Breast epithelium (tissue), 4 donors: ENCODE results near the gene PRR22. TPM values are rescaled to one million over a fixed set of nuclear protein-coding genes. Genes with fewer than 3 reads are reported as not detected.

ENCODE experiments used
- DNase-seq, 2 donors: peaks; one replicate each; pipeline ENCODE4 v3.0.0-alpha.2; 2019; ENCODE audit warnings: low spot score in 2 of 2
- H3K27ac ChIP-seq, 2 donors: fragments of 200-600 bp; sonication (generic) in 1 of 2; one replicate each; pipeline ENCODE4 v1.5.1; 2016 to 2019; ENCODE audit warnings: mild to moderate bottlenecking in 1 of 2
- H3K27me3 ChIP-seq, 2 donors: fragments of 200-600 bp; sonication (generic) in 1 of 2; one replicate each; pipeline versions ENCODE4 v1.5.1 to v1.6.0; 2017 to 2019; ENCODE audit warnings: control low read depth in 1 of 2, mild to moderate bottlenecking in 1 of 2
- H3K36me3 ChIP-seq: fragments of 200-600 bp; one replicate; pipeline ENCODE4 v1.5.1; 2019
- H3K4me1 ChIP-seq, 2 donors: fragments of 200-600 bp; sonication (generic); one replicate each; pipeline ENCODE4 v1.5.1; 2016 to 2019; ENCODE audit warnings: control low read depth in 1 of 2
- H3K4me3 ChIP-seq, 3 donors: fragments of 200-600 bp; sonication (generic); 1 replicate in 2 of 3; 2 replicates in 1 of 3; pipeline ENCODE4 v1.5.1; 2016 to 2019; ENCODE audit warnings: mild to moderate bottlenecking in 3 of 3, moderate library complexity in 2 of 3
- H3K9me3 ChIP-seq, 2 donors: fragments of 200-600 bp; sonication (generic) in 1 of 2; one replicate each; pipeline ENCODE4 v1.5.1; 2016 to 2019; ENCODE audit warnings: control low read depth in 1 of 2
- CTCF ChIP-seq, 3 donors: fragments of 450-650 bp; IDR thresholded peaks; one replicate each; pipeline ENCODE4 v1.5.1; 2016 to 2017; ENCODE audit warnings: antibody characterized with exemption in 3 of 3, mild to moderate bottlenecking in 3 of 3, moderate library complexity in 3 of 3
- POLR2A ChIP-seq: fragments of 450-650 bp; IDR thresholded peaks from one replicate; pipeline ENCODE4 v1.6.1; 2016; ENCODE audit warnings: antibody characterized with exemption, mild to moderate bottlenecking, moderate library complexity
- POLR2AphosphoS5 ChIP-seq, 3 donors: sonication (generic); formaldehyde crosslinking; IDR thresholded peaks; one replicate each; pipeline ENCODE4 v1.6.1; 2017; ENCODE audit warnings: antibody characterized with exemption in 3 of 3
- intact Hi-C: fragments of 100-400 bp; cut with DNase I; formaldehyde crosslinking; loops from one replicate; pipeline ENCODE4 v1.15.1; 2023; ENCODE audit warnings: low total_unique reads
- total RNA-seq, 3 donors: library from RNA; depleted of rRNA; stranded (reverse); fragments of >200 nt; gene quantifications; one replicate each; pipeline ENCODE4 v1.1.0, GENCODE V29; 2016

Gene PRR22
- total RNA-seq, 3 donors from 2014 or later, result 0.64 to 2.0 (median 1.2) TPM

- intact Hi-C loops, result no loop called here
Observed at GRCh38 chr19:5787409-5788182, 3.0 kb upstream of the PRR22 start.

GRCh38 chr19:5786593-5787408 is 2.3 kb upstream of the PRR22 start:
- no peak overlapping the region for H3K4me3 ChIP-seq
- TF ChIP-seq CTCF (IDR thresholded peaks at IDR 0.05) (no peak), POLR2A (no peak), POLR2AphosphoS5 (IDR thresholded peaks at IDR 0.05) (no peak)
- no peak overlapping the region for H3K27ac ChIP-seq
- peaks cover 0 to 8% of the 10 kb centered on the region in 2 donors for H3K4me1 ChIP-seq
- intact Hi-C loops, result no loop called here
- no peaks in the 10 kb centered on the region for H3K36me3 ChIP-seq
- no peaks in the 10 kb centered on the region for H3K9me3 ChIP-seq
- H3K27me3 ChIP-seq, result no peaks in the 10 kb centered on the region
- no peak for DNase-seq

More at GRCh38 chr19:5787409-5788182, 3.0 kb upstream of the PRR22 start:
- Histone ChIP-seq H3K4me1 (peaks cover 0 to 8% of the 10 kb centered on the region in 2 donors), H3K27ac (no peak overlapping the region), H3K4me3 (no peak overlapping the region), H3K9me3 (no peaks in the 10 kb centered on the region), H3K27me3 (no peaks in the 10 kb centered on the region), H3K36me3 (no peaks in the 10 kb centered on the region)
- DNase-seq, result no peak
- TF ChIP-seq CTCF (IDR thresholded peaks at IDR 0.05) (no peak), POLR2A (no peak)

- Histone ChIP-seq H3K4me1 (peaks cover 0 to 8% of the 10 kb centered on the region in 2 donors), H3K9me3 (no peaks in the 10 kb centered on the region), H3K36me3 (no peaks in the 10 kb centered on the region), H3K4me3 (no peak overlapping the region), H3K27me3 (no peaks in the 10 kb centered on the region), H3K27ac (no peak overlapping the region)
- no peak for TF ChIP-seq CTCF (IDR thresholded peaks at IDR 0.05)
- no peak for TF ChIP-seq POLR2A
- TF ChIP-seq POLR2AphosphoS5 (IDR thresholded peaks at IDR 0.05), result no peak
- intact Hi-C loops, result no loop called here
- DNase-seq, result no peak
Observed at GRCh38 chr19:5785423-5785822, 877 bp upstream of the PRR22 start.

GRCh38 chr19:5782945-5783919 is 1.3 kb downstream of the PRR22 start:
- intact Hi-C loops, result no loop called here
- no peaks in the 10 kb centered on the region for H3K27me3 ChIP-seq
- no peaks in the 10 kb centered on the region for H3K4me1 ChIP-seq
- DNase-seq, result no peak
- no peak for TF ChIP-seq POLR2AphosphoS5 (IDR thresholded peaks at IDR 0.05)
- TF ChIP-seq POLR2A, result no peak
- TF ChIP-seq CTCF (IDR thresholded peaks at IDR 0.05), result no peak
- no peaks in the 10 kb centered on the region for H3K36me3 ChIP-seq
- H3K27ac ChIP-seq, result no peak overlapping the region
- no peak overlapping the region for H3K4me3 ChIP-seq
- H3K9me3 ChIP-seq, result no peaks in the 10 kb centered on the region
